HG02885 (cell line): ENCODE results near the gene CRIP3.
"Not testable (repeated sequence)": the region's sequence is repeated elsewhere in the genome, so short reads cannot be mapped to it uniquely, and the experiment has no call there.

Source experiments
- ATAC-seq: cut with Tn5 transposase; IDR thresholded peaks from one replicate; pipeline ENCODE4 v1.9.1; 2021; ENCODE audit warnings: mild to moderate bottlenecking; ENCODE audit not compliant: unreplicated experiment, poor library complexity

The CRIP3 gene

DNA sequence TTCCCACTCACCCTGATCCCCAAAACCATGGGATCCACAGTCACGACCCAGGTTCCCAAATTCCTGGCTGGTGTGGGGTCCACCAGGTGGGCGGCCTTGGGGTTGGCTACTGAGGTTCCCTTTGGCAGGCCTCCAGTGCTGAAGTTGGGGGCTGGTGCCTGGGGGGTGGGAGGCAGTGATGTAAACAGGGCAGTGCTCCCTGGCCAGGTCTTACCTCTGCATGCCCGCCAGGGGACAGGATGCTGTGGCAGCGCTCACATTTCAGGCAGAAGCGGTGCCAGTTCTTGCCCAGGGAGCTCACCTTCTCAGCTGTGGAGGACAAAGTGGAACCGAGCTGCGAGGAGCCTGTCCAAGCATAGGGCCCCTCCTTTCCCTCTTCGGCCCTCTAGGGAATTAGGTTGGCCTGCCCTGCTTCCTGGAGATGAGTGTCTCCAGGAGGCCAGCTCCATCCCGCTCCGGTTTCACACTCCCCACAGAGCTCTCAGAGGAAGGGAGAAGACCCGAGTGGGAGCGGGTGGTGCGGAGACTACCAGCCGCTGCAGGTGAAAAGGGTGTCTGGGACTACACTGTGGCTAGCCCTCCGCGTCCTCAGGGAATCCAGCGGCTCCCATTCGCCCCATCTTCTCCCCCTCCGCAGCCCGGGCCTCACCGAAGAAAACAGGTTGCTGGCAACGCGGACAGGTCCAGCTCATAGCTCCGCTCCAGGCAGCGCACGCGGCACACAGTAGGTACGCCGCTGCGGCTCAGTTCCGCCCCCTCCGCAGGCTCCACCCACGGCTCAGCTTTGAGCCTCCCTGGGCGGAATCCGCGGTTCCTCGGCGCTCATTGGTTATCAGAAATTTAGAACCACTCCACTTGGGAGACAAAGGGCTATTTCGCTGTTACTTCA is at the start of gene CRIP3:
TSS of gene CRIP3 (minus strand) at position 726 of the 889 bp plus-strand sequence. CDS start at position 692, 34 bp downstream.
- ATAC-seq, result peak; percentile 73

- no peak for ATAC-seq
Observed at GRCh38 chr6:43355862-43356590, 47.4 kb upstream of the CRIP3 start.

- not testable (repeated sequence) for ATAC-seq
Observed at GRCh38 chr6:43351951-43352350, 43.3 kb upstream of the CRIP3 start.

GRCh38 chr6:43347444-43347843 is 38.8 kb upstream of the CRIP3 start:
- ATAC-seq, result no peak

GRCh38 chr6:43347021-43347420 is 38.4 kb upstream of the CRIP3 start:
- ATAC-seq, result no peak

DNA sequence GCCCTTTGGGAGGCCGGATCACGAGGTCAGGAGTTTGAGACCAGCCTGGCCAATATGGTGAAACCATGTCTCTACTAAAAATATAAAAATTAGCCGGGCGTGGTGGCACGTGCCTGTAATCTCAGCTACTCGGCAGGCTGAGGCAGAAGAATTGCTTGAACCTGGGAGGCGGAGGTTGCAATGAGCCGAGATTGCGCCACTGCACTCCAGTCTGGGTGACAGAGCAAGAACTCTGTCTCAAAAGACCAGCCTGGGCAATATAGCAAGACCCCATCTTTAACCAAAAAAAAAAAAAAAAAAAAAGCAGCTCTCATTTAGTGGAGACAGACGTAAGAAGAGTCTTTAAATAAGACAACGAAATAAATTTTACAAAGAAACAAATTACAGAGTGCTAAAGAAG is 37.6 kb upstream of the CRIP3 start:
- not testable (repeated sequence) for ATAC-seq

DNA sequence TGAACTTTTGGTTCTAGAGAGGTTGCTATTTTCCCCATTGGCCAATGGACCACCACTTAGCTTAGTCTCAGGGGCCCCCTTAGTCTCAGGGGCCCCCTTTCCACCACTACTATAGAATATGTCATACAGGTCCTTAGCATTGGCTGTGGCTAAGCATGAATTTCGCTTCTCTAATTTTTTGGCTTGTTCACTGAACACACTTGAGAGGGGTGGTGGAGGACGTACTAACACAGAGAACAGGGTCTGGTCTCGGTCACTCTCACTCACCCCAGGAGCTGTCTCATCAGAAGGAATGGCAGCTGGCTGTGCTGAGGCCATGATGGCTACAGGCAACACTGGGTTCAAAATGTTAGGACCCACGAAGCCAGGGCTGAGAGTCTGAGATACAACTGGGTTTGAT is 30.5 kb upstream of the CRIP3 start:
- peak; percentile 89 for ATAC-seq

GRCh38 chr6:43338243-43338642 is 29.6 kb upstream of the CRIP3 start:
- ATAC-seq, result peak; percentile 44

DNA sequence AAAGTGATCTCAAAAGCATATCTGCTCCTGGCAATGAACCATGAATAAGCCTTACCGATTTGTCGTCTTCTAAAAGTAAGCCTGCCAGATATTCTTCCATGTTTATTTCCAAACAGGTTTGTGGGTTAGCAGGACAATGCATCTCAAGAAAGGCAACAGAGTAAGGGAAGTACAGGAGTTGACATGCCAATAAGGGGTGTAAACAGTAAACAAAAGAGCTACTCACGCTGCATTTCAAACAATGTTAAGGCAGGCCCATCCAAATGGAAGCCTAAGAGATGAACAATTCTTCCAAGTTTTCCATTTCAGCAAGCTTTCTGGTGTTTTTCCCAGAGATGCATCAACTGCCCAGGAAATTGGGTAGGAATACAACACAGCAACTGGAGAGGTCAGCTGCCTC is 27.8 kb upstream of the CRIP3 start:
- ATAC-seq, result no peak

DNA sequence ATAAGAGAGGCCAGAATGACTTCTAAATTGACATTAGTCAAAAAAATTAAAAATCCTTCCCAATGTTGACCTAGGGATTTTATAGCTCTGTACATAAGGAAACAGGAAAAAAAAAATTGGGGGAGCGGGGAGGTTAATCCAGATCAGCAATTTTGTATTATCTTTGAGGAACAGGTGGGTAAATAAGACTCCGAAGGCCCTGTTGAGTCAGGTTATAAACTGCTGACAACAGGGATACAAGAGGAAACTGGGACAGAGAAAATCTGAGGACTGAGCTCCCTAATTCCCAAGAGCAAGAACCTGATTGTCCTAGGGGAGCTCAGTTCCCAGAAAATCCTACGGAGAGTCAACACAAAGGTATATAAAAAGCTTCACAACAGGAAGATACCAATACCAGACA is 26.8 kb upstream of the CRIP3 start:
- ATAC-seq, result no peak

GRCh38 chr6:43334466-43335095 is 26.0 kb upstream of the CRIP3 start:
- no peak for ATAC-seq

DNA sequence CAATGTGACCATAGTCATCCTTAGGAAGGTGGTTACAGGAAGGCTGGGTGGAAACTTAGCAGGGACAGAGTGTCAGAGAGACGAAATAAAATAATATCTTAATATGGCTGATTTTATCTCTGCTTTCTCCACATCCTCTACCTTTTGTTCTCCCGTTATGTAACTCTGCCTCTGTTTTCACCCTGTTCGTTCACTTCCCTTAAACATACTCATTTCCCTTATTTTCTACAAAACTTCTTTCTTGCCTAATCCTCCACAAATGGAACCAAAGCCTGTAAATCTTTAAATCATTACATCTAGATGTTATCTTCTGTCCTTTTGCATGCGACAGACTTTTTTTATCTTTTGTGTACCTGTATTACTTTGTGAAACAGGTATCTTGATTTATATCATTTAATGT is 23.3 kb upstream of the CRIP3 start:
- ATAC-seq, result no peak

DNA sequence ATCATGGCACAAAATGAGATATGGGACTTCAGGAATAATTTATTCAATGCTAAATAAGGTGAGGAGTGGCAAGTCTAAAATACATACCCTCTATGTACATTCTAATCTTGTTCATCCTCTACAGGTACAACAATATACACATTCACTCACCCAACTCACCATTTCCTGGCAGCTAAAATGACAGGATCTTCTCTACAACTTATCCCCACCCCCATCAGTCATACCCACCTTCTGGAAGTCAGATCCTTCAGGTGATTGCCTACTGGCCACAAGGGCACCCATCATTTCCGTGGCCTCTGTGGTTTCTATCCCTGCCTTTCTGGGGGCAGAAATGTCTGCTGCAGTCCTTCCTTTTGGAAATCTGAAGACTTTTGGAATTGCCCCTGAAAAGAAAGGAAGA is 22.8 kb upstream of the CRIP3 start:
- ATAC-seq, result no peak

DNA sequence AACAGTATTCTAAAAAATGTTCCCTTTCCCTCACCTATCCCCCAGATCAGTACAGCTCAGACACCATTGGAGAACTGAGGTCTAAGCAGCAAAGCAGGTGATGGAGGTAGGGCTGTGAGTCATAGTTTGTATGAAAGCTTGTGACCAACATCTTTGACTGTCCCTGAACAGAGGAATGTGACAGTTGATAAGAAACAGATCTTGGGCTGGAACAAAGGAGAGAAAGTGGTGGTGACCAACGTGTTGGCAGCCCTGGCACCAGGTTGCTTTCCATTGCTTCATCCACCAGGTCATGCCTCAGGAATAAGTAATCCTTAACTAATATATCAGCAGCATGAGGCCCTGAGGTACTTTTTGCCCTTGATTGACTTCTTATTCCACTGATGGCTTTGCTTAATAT is 19.9 kb upstream of the CRIP3 start:
- no peak for ATAC-seq

GRCh38 chr6:43325876-43326275 is 17.2 kb upstream of the CRIP3 start:
- ATAC-seq, result no peak

DNA sequence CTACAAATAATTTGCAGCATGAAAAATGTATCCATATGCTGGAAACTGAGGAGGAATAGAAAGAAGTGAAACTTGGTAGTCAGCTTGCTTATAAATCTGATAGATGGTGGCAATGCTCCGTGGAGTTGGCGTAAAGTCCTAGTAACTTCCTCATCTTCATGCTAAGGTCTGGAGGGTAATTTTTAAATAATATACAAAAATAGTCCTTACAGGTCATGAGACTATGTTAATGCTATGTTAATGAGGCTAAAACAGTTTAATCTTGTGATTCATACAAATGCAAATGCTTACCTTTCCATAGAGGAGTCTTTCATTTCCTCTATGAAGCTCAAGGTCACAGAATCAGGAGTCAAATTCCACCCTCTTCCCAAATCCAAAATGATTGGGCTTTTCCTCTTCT is 9.4 kb upstream of the CRIP3 start:
- no peak for ATAC-seq

GRCh38 chr6:43313813-43314212 is 5.2 kb upstream of the CRIP3 start:
- ATAC-seq, result no peak

GRCh38 chr6:43311666-43312065 is 3.0 kb upstream of the CRIP3 start:
- ATAC-seq, result no peak

GRCh38 chr6:43310624-43311023 is 2.0 kb upstream of the CRIP3 start:
- ATAC-seq, result no peak

DNA sequence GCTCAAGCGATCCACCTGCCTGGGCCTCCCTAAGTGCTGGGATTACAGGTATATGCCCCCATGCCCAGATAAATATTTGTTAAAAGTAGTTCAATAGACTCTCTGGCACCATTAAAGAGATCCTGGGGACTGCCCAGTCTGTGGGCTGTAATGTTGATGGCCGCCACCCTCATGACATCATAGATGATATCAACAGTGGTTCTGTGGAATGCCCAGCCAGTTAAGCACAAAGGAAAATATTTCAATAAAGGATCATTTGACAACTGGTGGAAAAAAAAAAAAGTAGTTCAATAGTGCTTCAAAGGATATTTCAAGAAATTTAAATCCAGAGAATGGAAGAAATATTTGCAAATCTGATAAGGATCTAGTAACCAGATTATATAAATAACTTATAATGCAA is 1.5 kb upstream of the CRIP3 start:
- ATAC-seq, result no peak

- ATAC-seq, result no peak
Observed at GRCh38 chr6:43308990-43309477, 408 bp upstream of the CRIP3 start.
